HG02798 (cell line): ENCODE results near the gene NBDY.
A peak's percentile ranks its signal among the peaks of the same experiment; 100 is the strongest.
"Not testable (repeated sequence)": the region's sequence is repeated elsewhere in the genome, so short reads cannot be mapped to it uniquely, and the experiment has no call there.

Experiments
- ATAC-seq: cut with Tn5 transposase; IDR thresholded peaks from one replicate; pipeline ENCODE4 v1.9.1; 2021; ENCODE audit warnings: mild to moderate bottlenecking; ENCODE audit not compliant: unreplicated experiment, poor library complexity

Gene NBDY

GRCh38 chrX:56764153-56764974 lies 35.3 kb downstream of the NBDY start:
- ATAC-seq = peak; percentile 62

GRCh38 chrX:56764975-56765791 lies 36.1 kb downstream of the NBDY start:
- peak; percentile 30 for ATAC-seq

GRCh38 chrX:56765811-56766553 lies 36.9 kb downstream of the NBDY start:
- no peak for ATAC-seq

GRCh38 chrX:56766554-56767347 lies 37.7 kb downstream of the NBDY start:
- no peak for ATAC-seq

GRCh38 chrX:56767348-56768119 lies 38.5 kb downstream of the NBDY start:
- ATAC-seq = not testable (repeated sequence)

- not testable (repeated sequence) for ATAC-seq
Measured at GRCh38 chrX:56768120-56768660, 39.1 kb downstream of the NBDY start.

GRCh38 chrX:56772675-56773521 lies 43.9 kb downstream of the NBDY start:
- ATAC-seq = not testable (repeated sequence)

- ATAC-seq = not testable (repeated sequence)
Measured at GRCh38 chrX:56773522-56774060, 44.5 kb downstream of the NBDY start.

- not testable (repeated sequence) for ATAC-seq
Measured at GRCh38 chrX:56778099-56778923, 49.3 kb downstream of the NBDY start.

- ATAC-seq = not testable (repeated sequence)
Measured at GRCh38 chrX:56778924-56779468, 50.0 kb downstream of the NBDY start.

GRCh38 chrX:56780681-56781649 lies 51.9 kb downstream of the NBDY start:
- ATAC-seq = not testable (repeated sequence)

GRCh38 chrX:56782352-56782751 lies 53.3 kb downstream of the NBDY start:
- ATAC-seq = no peak

GRCh38 chrX:56782791-56783449 lies 53.9 kb downstream of the NBDY start:
- ATAC-seq = no peak

GRCh38 chrX:56783450-56783831 lies 54.4 kb downstream of the NBDY start:
- no peak for ATAC-seq
